8988T (cell line): ENCODE results near the gene CAPRIN1.

Source experiments
- DNase-seq: peaks from one replicate; pipeline ENCODE4 v3.0.0; 2011

Gene CAPRIN1

DNA sequence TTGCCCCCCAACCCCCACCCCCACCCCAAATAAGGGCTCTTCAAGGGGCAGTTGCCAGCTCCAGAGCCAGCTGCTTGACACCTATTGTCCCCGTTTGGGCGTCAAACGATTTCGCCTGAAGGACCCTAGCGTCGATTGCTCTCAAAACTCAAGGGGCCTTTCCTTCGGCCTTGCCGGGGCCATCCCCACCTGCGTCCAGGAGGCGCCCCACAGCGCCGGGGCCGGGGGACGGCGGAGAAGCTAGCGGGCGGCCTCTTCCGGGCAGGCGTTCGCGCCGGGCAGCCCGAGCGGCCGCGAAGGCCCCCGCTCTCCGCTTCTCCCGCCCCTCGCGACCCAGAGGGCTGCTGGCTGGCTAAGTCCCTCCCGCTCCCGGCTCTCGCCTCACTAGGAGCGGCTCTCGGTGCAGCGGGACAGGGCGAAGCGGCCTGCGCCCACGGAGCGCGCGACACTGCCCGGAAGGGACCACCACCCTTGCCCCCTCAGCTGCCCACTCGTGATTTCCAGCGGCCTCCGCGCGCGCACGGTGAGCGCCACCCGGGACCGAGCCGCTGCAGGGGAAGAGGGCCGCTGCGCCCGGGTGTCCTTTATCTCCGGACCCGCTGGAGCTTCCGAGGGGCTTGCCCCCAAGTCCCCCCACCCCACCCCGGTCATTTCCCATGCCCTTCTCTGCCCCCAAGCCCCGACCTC is at the start of gene CAPRIN1:
Gene CAPRIN1, plus strand, starts transcription at position 383 of the 687 bp plus-strand sequence. CDS start 690 bp downstream, outside the sequence.
- DNase-seq: peak; percentile 97

DNA sequence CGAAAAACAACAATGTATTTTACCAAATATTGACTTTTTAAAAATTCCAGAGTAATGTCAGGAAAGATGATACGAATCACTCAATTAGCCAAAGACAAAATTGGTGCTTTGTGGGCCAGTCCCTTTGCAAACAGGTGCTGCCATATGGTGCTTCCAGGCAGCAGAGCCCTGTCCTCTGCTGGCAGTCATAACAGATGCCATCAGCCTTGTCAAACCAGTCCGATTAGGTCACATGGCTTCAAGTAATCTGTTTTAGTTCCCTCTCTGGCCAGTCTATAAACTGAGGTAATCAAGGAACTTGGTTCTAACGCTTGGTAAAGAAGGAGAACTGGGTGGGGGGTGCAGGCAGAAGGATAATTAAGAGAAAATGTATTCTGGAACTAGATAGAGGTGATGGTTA is 49.1 kb upstream of the CAPRIN1 start:
- DNase-seq: no peak

GRCh38 chr11:34004236-34004635 is 47.3 kb upstream of the CAPRIN1 start:
- DNase-seq: no peak

DNA sequence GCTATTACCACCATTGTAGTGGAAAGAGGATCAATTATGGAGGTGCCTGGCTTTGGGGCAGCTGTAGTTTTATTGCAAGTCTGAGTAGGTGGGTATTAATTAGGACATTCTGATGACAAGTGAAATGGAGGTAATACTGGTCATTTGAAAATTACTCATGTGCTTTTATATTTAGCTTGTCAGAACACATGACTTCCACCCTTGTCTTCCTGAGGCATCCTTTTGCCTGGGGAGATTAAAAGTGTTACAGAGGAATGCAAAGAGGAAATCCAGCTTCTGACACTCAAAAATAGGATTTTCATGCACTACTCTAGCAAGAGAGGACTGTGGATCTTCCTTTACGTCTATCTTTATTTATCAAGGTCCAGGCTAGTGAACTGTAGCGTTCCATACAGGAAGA is 44.7 kb upstream of the CAPRIN1 start:
- no peak for DNase-seq

DNA sequence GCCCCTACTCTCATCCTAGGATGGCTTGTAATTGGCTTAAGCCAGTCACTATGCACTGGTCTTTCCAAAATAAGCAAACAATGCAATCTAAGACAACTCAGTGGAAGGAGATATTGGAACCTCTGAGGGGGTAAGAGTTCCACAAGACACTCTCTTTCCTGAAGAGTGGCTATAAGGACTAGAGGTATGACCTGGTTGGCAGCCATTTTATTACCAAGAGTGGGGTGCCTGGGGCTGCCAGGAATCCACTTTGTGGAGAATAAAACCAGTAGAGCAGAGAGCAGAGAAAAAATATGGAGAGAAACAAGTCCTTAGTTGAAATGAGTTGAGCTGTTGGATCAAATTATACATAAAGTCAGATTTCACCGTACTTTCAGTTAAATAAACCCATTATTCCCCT is 38.8 kb upstream of the CAPRIN1 start:
- DNase-seq: no peak

DNA sequence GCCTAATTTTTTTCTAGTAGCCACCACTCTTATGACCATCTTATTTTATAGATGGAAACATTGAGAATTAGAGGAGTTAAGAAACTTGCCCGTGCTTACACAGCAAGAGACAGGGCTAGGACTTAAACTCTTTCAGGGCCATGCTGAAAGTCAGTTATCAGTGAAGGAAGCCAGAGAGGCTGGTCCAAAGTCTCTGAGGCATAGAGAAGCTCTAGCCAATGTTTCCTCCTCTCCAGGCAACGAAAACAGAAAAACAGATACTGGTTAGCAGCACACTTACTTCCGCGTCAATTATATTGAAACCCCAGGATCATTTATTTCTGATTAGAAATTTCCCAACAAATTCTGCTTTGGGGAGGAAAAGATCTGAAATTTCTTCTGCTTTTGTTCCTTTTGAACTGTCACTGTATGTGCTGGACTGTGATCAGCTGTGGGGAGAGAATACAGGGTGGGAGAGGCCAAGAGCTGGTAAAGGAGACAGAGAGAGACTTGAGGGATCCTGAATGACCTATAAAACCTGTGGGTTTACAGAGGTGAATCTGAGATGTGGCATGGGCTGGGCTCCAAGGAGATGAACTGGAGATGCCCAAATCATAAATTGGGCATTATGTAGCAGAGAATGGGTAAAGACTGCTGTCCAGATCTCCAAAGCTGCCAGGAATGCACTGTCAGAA is 37.5 kb upstream of the CAPRIN1 start:
- DNase-seq: no peak

DNA sequence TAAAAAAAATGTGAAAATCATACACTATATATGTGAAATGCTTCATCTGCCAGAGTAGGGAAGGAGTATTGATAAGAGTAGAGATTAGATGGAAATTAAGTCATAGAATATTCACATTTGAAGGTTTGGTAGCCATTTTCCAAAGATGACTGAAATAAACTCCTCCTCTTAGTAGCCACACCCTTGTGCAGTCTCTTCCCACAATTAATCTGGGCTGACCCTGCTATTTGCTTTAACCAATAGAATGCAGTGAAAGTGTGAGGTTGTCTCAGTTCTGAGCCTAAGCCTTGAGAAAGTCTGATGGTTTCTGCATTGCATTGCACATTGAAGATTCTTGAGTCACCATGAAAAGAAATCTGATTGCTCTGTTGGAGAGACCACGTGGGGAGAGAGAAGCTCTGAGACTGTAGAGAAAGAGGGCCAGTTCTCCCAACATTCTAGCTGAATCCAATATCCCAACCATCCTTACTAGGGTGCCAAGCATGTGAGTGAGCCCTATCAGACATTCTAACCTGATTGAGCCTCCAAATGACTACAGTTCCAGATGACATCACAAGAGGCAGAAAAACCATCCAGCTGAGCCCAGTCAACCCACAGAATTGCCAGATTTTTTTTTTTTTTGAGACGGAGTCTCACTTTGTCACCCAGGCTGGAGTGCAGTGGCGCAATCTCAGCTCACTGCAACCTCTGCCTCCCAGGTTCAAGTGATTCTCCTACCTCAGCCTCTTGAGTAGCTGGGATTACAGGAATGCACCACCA is 29.4 kb upstream of the CAPRIN1 start:
- no peak for DNase-seq

- no peak for DNase-seq
These were observed 25.1 kb upstream of the CAPRIN1 start for GRCh38 chr11:34026432-34026831.

DNA sequence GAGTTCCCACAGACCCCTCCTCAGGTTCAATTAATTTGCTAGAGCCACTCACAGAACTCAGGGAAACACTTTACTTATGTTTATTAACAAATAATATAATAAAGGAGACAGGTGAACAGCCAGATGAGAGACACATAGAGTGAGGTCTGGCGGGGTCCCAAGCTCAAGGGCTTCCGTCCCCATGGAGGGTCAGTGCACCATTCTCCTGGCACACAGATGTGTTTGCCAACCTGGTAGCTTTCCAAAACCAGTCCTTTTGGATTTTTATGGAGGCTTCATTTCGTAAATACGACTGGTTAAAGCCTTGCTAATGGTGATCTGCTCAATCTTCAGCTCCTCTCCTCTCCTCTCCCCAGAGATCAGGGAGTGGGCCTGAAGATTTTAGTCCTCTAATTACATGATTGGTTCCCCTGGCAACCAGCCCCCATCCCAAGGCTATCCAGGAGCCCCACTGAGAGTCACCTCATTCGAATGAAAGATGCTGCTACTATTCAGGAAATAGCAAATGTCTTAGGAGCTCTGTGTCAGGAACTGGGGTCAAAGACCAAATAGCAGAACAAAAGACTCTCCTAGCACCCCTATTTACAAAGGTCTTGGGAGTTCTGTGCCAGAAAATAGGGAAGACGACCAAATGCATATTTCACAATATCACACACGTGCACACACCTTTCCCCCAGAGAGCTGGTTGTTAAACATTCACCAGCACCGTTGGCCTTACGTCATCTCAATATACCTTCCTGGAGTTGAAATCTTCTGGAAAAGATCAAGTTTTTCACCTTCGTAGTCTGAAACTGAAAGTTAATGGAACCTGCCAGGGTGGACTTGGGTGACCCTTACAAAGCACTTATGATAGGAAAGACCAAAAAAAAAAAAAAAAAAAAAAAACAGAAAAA is 23.8 kb upstream of the CAPRIN1 start:
- DNase-seq: no peak

DNA sequence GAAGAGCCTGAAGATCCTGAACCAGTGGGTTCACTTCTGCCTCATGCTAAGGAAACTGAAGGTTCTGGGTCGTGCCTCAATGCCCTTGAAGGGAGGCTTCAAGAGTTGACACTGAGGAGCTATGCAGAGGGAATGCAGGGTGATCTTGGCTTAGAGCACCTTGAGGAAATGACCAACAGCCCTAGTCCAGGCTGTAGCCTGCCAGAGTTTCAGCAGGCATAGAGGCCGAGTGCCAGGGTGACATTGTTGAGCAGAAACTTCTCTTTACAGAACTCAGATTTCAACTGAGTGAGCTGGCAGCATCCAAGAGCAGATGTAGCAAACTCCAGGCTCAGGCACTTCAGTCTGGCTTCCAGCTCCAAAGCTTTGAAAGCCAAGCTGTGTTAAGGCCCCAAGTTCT is 23.1 kb upstream of the CAPRIN1 start:
- DNase-seq: no peak

DNA sequence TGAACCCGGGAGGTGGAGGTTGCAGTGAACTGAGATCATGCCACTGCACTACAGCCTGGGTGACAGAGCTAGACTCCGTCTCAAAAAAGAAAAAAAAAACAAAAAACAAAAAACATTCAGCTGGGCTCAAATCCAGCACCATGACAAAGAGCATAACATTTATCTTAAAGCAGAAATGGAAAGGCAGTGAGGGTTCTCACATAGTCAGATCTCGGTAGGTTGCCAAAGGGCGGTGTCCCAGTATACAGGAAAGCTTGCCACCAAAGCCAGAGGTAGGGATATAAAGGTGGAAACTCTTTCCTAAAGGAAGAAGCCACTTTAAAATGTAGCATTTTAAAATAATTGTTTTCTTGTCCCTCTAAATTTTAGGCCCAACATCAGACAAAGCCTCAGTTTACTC is 22.4 kb upstream of the CAPRIN1 start:
- DNase-seq: no peak

DNA sequence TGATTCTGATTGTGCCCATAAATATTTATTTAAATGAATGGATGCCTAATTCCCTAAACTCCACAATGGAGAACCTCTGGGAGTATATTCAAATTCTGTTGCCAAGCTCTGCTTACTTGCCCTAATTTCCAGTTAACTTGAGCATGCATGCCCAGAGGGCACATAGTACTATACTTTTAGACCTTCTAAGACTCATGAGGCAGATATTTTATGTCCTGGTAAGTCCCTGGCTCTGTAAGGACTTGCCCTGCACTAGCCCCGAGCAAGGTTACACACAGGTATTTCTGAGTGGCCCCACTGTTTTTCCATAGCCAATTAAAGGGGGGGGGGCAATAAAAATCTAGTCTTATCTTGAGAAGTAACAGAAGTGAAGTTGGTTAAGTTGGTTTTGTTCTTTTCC is 21.1 kb upstream of the CAPRIN1 start:
- DNase-seq: no peak

DNA sequence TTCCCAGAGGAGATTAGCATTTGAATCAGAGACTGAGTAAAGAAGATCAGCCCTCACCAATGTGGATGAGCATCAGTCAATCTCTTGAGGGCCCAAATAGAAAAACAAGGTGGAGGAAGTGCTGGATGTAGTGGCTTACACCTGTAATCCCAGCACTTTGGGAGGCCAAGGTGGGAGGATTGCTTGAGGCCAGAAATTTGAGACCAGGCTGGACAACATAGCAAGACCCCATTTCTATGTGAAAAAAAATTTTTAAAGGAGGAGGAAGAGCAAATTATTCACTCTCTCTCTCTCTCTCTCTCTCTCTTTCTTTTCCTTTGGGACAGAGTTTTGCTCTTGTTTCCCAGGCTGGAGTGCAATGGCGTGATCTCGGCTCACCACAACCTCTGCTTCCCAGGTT is 18.1 kb upstream of the CAPRIN1 start:
- no peak for DNase-seq

GRCh38 chr11:34034053-34034452 is 17.5 kb upstream of the CAPRIN1 start:
- no peak for DNase-seq

GRCh38 chr11:34036456-34036855 is 15.1 kb upstream of the CAPRIN1 start:
- DNase-seq: no peak

GRCh38 chr11:34037016-34037415 is 14.5 kb upstream of the CAPRIN1 start:
- DNase-seq: no peak

- no peak for DNase-seq
These were observed 11.0 kb upstream of the CAPRIN1 start for GRCh38 chr11:34040571-34040970.

GRCh38 chr11:34044664-34045485 is 6.7 kb upstream of the CAPRIN1 start:
- peak; percentile 31 for DNase-seq

DNA sequence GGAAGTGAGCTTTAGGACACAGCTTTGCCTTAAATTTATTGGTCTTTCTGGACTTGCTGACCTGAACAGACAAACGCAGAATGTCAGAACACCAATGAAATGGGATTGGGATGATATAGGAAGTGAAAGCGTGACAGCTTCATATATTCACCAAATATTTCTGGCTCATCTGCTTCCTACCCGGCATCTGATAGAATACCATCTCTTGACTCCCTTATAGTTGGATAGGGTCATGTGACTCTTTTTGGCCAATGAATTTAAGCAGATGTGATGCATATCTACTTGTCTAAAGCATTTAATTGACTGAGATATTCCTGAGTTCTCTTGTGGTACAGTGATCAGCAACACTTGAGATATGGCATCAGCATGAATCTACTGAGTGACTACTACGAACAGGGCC is 2.5 kb upstream of the CAPRIN1 start:
- DNase-seq: no peak

DNA sequence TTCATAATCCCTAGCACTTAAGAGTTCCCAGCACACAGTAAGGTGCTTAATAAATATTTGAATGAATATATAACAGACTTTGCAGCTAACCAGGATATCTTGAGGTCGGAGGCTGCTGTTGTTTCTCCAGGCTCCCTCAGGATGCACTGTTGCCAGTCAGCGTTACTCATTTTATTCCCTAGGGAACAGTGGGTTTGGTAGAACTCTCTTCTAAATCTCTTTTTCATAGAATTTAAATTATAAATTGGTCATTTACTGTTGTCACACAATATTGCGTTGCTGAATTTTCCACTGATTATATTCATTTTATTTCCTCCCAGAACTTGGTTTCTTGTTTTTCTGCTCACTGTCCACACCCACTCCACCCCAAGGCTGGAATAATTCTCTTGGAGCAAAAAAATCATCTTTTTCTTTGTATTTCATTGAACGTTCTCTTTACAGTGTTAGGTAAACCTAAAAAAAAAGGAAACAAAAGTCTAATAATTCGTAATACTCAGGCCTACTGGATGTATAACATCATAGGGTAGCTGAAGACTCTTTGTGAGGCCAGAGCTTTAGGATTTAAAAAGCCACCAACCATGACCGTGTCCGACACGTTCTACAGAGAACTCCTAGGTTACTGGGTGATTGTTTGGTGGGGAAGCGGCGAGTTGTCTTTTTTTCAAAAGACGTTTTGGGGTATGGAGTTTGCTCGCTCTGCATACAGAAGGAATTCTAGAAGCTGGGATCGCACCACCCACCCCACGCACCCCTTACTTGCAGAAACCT is 766 bp upstream of the CAPRIN1 start:
- DNase-seq: no peak

DNA sequence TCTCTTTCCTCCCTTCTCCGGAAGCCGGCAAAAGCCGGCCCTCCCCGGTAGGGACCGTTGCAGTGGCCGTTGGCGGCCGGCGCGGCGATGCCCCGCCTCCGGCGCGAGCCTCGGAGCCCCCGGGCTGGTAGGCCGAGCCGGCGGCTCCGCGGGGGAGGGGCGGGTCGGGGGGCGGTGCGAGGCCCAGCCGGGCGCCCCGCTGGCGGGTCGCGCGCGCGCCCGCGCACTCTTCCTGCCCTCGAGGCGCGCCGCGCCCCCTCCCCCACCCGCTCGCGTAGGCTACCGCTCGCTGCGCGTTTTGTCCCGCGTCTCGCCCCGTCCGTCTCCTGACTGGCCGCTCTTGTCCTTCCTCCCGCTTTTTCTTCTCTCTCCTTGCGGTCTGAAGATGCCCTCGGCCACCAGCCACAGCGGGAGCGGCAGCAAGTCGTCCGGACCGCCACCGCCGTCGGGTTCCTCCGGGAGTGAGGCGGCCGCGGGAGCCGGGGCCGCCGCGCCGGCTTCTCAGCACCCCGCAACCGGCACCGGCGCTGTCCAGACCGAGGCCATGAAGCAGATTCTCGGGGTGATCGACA is 591 bp downstream of the CAPRIN1 start:
- DNase-seq: peak; percentile 95
